Measurements from ENCODE around the gene REPS1. TPM values are rescaled to one million over a fixed set of nuclear protein-coding genes. Genes with fewer than 3 reads are reported as not detected.

REPS1 gene
- total RNA-seq, 2 donors from 2014 or later = 19.5 to 29.0 TPM

DNA sequence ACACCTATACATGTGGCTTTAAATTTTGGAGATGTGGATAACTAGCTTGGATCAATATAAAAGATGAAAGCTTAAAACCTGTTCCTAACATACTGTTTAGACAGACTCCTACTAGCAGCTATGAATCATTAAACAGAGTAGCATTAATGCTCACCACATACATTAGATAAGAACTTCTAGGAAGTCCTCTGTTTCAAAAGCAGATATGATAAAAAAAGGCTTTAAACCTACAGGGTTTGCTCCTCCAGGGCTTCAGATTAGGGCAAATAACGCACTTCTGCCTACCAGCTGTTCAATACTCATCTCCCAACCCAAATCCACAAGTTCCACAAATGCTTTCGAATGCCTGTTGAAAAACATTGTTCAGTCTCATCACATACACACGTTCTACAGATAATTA, 1.5 kb downstream of the REPS1 start:
- peak overlapping the region in 1 of 4 donors; percentile 90 for H3K27ac ChIP-seq
- no peak for TF ChIP-seq POLR2A (IDR thresholded peaks at IDR 0.05)
- TF ChIP-seq, protein P1, sequence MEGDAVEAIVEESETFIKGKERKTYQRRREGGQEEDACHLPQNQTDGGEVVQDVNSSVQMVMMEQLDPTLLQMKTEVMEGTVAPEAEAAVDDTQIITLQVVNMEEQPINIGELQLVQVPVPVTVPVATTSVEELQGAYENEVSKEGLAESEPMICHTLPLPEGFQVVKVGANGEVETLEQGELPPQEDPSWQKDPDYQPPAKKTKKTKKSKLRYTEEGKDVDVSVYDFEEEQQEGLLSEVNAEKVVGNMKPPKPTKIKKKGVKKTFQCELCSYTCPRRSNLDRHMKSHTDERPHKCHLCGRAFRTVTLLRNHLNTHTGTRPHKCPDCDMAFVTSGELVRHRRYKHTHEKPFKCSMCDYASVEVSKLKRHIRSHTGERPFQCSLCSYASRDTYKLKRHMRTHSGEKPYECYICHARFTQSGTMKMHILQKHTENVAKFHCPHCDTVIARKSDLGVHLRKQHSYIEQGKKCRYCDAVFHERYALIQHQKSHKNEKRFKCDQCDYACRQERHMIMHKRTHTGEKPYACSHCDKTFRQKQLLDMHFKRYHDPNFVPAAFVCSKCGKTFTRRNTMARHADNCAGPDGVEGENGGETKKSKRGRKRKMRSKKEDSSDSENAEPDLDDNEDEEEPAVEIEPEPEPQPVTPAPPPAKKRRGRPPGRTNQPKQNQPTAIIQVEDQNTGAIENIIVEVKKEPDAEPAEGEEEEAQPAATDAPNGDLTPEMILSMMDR (IDR thresholded peaks at IDR 0.05) = no peak
- peaks cover 46% of the 10 kb centered on the region for H3K4me1 ChIP-seq
- DNase-seq (no peak), ATAC-seq (no peak)
- H3K4me3 ChIP-seq = no peak overlapping the region
- 3% methylated on average over 3 of the region's 3 CpGs for WGBS, 2 donors
- no peaks in the 10 kb centered on the region for H3K27me3 ChIP-seq
- intact Hi-C loops (cut with DNase I) = loop anchor here (10.0 kb wide), 1 partner anchor 172 kb away; no protein-coding TSS in a partner anchor
- no peaks in the 10 kb centered on the region for H3K36me3 ChIP-seq (replicated peaks in 1 of 2; ENCODE audit: insufficient read depth in 1 of 2, low read depth in 2 of 2)
- H3K9me3 ChIP-seq = no peaks in the 10 kb centered on the region

DNA sequence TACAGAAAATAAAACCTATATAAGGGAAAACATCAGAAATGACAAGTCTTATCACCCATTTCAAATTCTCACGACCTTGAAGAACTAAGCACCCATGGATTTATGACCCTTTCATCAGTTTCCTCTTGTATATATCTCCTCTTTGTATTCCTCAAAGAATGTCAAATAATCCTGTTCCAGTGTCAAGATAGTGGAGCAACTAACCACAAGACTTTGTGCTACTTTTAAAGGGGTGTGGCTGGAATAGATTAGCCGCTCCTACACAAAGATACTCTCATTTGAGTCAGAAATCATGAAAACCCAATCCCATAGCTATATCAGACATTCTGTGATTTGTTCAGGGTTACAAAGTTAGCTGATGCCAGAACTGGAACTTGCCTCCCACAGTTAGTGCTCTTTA, 6.6 kb downstream of the REPS1 start:
- no peak for TF ChIP-seq POLR2A (IDR thresholded peaks at IDR 0.05)
- TF ChIP-seq, protein P1 (IDR thresholded peaks at IDR 0.05) = no peak
- no peak for DNase-seq
- Histone ChIP-seq H3K27me3 (no peaks in the 10 kb centered on the region), H3K9me3 (no peaks in the 10 kb centered on the region), H3K4me1 (peaks cover 33% of the 10 kb centered on the region), H3K4me3 (no peak overlapping the region), H3K27ac (no peak overlapping the region), H3K36me3 (replicated peaks in 1 of 2; ENCODE audit: insufficient read depth in 1 of 2, low read depth in 2 of 2) (no peaks in the 10 kb centered on the region)
- 46 to 62% methylated on average over 2 of the region's 2 CpGs for WGBS, 2 donors
- intact Hi-C loops (cut with DNase I) = loop anchor here (10.0 kb wide), 1 partner anchor 167 kb away; no protein-coding TSS in a partner anchor
- ATAC-seq = no peak

- TF ChIP-seq, protein P1 (IDR thresholded peaks at IDR 0.05) = no peak
- no peak for TF ChIP-seq POLR2A (IDR thresholded peaks at IDR 0.05)
- 89 to 90% methylated on average over 5 of the region's 5 CpGs for WGBS, 2 donors
- DNase-seq = no peak
- Histone ChIP-seq H3K4me1 (peaks cover 19% of the 10 kb centered on the region), H3K27me3 (no peaks in the 10 kb centered on the region), H3K9me3 (no peaks in the 10 kb centered on the region), H3K36me3 (replicated peaks in 1 of 2; ENCODE audit: insufficient read depth in 1 of 2, low read depth in 2 of 2) (no peaks in the 10 kb centered on the region), H3K27ac (no peak overlapping the region), H3K4me3 (no peak overlapping the region)
- intact Hi-C loops (cut with DNase I) = loop anchor here (10.0 kb wide), 1 partner anchor 165 kb away; no protein-coding TSS in a partner anchor
- ATAC-seq = no peak
Observed at GRCh38 chr6:138979813-138980668, 8.0 kb downstream of the REPS1 start.

DNA sequence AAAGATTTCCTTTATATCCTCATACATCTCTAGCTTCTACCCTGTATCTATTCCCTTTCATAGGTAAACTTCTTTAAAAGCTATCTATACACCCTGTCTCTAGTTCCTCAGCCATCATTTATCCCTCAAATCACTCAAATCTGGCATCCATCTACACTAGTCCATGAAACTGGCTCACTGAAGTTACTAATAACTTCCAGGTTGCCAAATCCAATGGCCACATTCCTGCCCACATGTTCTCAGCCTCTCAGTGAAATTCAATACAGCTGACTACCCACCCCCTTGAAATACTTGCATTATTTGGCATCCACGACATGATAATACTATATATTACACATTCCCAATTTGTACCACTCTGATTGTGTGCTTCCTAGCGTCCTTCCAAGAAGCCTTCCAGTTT, 8.7 kb downstream of the REPS1 start:
- Histone ChIP-seq H3K36me3 (replicated peaks in 1 of 2; ENCODE audit: insufficient read depth in 1 of 2, low read depth in 2 of 2) (no peaks in the 10 kb centered on the region), H3K27me3 (no peaks in the 10 kb centered on the region), H3K9me3 (no peaks in the 10 kb centered on the region), H3K4me3 (no peak overlapping the region), H3K4me1 (peaks cover 14% of the 10 kb centered on the region), H3K27ac (no peak overlapping the region)
- DNase-seq (no peak), ATAC-seq (no peak)
- WGBS, 2 donors = 75 to 87% methylated on average over 2 of the region's 2 CpGs
- intact Hi-C loops (cut with DNase I) = no loop called here
- no peak for TF ChIP-seq POLR2A (IDR thresholded peaks at IDR 0.05)
- TF ChIP-seq, protein P1 (IDR thresholded peaks at IDR 0.05) = no peak
